ENCODE data around the gene E4F1.
A peak's percentile ranks its signal among the peaks of the same experiment; 100 is the strongest.

The E4F1 gene

GRCh38 chr16:2267913-2268666, 44.7 kb downstream of the E4F1 start, which contains the start of gene RNPS1:
TSS of gene RNPS1 (minus strand) at chr16:2268126. CDS start at chr16:2264643, 3,483 bp downstream.
- DNase-seq (ENCODE audit: low spot score in 2 of 2) (peak; percentile 94 to 99), ATAC-seq (ENCODE audit: low read depth) (peak; percentile 87)
- Mint-ChIP-seq H3K9me3 (no peaks in the 10 kb centered on the region), H3K4me1 (peaks cover 18% of the 10 kb centered on the region), H3K27ac (peak within 1 kb of the TSS; percentile 99), H3K36me3 (peaks cover 1% of the 10 kb centered on the region), H3K27me3 (no peaks in the 10 kb centered on the region), H3K4me3 (peak within 1 kb of the TSS; percentile 94)

- ATAC-seq (ENCODE audit: low read depth) (no peak), DNase-seq (ENCODE audit: low spot score in 2 of 2) (no peak)
- Mint-ChIP-seq H3K9me3 (no peaks in the 10 kb centered on the region), H3K27ac (no peak overlapping the region), H3K4me1 (peaks cover 14% of the 10 kb centered on the region), H3K27me3 (no peaks in the 10 kb centered on the region), H3K4me3 (no peak overlapping the region), H3K36me3 (no peaks in the 10 kb centered on the region)
These were observed 46.7 kb downstream of the E4F1 start for GRCh38 chr16:2270070-2270462.

- H3K27ac Mint-ChIP-seq, result no peak overlapping the region
- H3K4me1 Mint-ChIP-seq, result peaks cover 13% of the 10 kb centered on the region
- H3K36me3 Mint-ChIP-seq, result no peaks in the 10 kb centered on the region
- H3K27me3 Mint-ChIP-seq, result no peaks in the 10 kb centered on the region
- ATAC-seq (ENCODE audit: low read depth), result no peak
- no peak overlapping the region for H3K4me3 Mint-ChIP-seq
- no peak for DNase-seq (ENCODE audit: low spot score in 2 of 2)
- no peaks in the 10 kb centered on the region for H3K9me3 Mint-ChIP-seq
These were observed 47.4 kb downstream of the E4F1 start for GRCh38 chr16:2270588-2271470.

- no peak for ATAC-seq (ENCODE audit: low read depth)
- no peak for DNase-seq (ENCODE audit: low spot score in 2 of 2)
These were observed 48.6 kb downstream of the E4F1 start for GRCh38 chr16:2271848-2272461.

GRCh38 chr16:2273484-2273883, 50.1 kb downstream of the E4F1 start:
- no peak for ATAC-seq (ENCODE audit: low read depth)
- DNase-seq (ENCODE audit: low spot score in 2 of 2), result no peak
- Mint-ChIP-seq H3K4me1 (peaks cover 3% of the 10 kb centered on the region), H3K27ac (no peak overlapping the region), H3K27me3 (no peaks in the 10 kb centered on the region), H3K9me3 (no peaks in the 10 kb centered on the region), H3K36me3 (no peaks in the 10 kb centered on the region), H3K4me3 (no peak overlapping the region)

More at GRCh38 chr16:2271848-2272461, 48.6 kb downstream of the E4F1 start:
- no peaks in the 10 kb centered on the region for H3K9me3 Mint-ChIP-seq
- no peak overlapping the region for H3K4me3 Mint-ChIP-seq
- H3K4me1 Mint-ChIP-seq, result peaks cover 4% of the 10 kb centered on the region
- no peaks in the 10 kb centered on the region for H3K36me3 Mint-ChIP-seq
- no peaks in the 10 kb centered on the region for H3K27me3 Mint-ChIP-seq
- H3K27ac Mint-ChIP-seq, result no peak overlapping the region

- H3K9me3 Mint-ChIP-seq, result no peaks in the 10 kb centered on the region
- peaks cover 3% of the 10 kb centered on the region for H3K4me1 Mint-ChIP-seq
- no peaks in the 10 kb centered on the region for H3K36me3 Mint-ChIP-seq
- DNase-seq (ENCODE audit: low spot score in 2 of 2), result no peak
- no peak overlapping the region for H3K27ac Mint-ChIP-seq
- ATAC-seq (ENCODE audit: low read depth), result no peak
- H3K27me3 Mint-ChIP-seq, result no peaks in the 10 kb centered on the region
- H3K4me3 Mint-ChIP-seq, result no peak overlapping the region
These were observed 50.5 kb downstream of the E4F1 start for GRCh38 chr16:2273931-2274330.

- no peaks in the 10 kb centered on the region for H3K9me3 Mint-ChIP-seq
- no peak overlapping the region for H3K27ac Mint-ChIP-seq
- ATAC-seq (ENCODE audit: low read depth) (no peak), DNase-seq (ENCODE audit: low spot score in 2 of 2) (no peak)
- no peaks in the 10 kb centered on the region for H3K4me1 Mint-ChIP-seq
- H3K36me3 Mint-ChIP-seq, result no peaks in the 10 kb centered on the region
- no peak overlapping the region for H3K4me3 Mint-ChIP-seq
- no peaks in the 10 kb centered on the region for H3K27me3 Mint-ChIP-seq
These were observed 52.3 kb downstream of the E4F1 start for GRCh38 chr16:2275476-2276367.

- DNase-seq (ENCODE audit: low spot score in 2 of 2), result no peak
- Mint-ChIP-seq H3K27ac (no peak overlapping the region), H3K27me3 (no peaks in the 10 kb centered on the region), H3K4me3 (no peak overlapping the region), H3K36me3 (no peaks in the 10 kb centered on the region), H3K9me3 (no peaks in the 10 kb centered on the region), H3K4me1 (no peaks in the 10 kb centered on the region)
- no peak for ATAC-seq (ENCODE audit: low read depth)
These were observed 53.2 kb downstream of the E4F1 start for GRCh38 chr16:2276368-2277195.

- Mint-ChIP-seq H3K9me3 (no peaks in the 10 kb centered on the region), H3K36me3 (no peaks in the 10 kb centered on the region), H3K4me3 (no peak overlapping the region), H3K27ac (no peak overlapping the region), H3K27me3 (no peaks in the 10 kb centered on the region), H3K4me1 (no peaks in the 10 kb centered on the region)
- DNase-seq (ENCODE audit: low spot score in 2 of 2) (no peak), ATAC-seq (ENCODE audit: low read depth) (no peak)
These were observed 54.3 kb downstream of the E4F1 start for GRCh38 chr16:2277466-2278271.

GRCh38 chr16:2278272-2278608, 54.8 kb downstream of the E4F1 start:
- Mint-ChIP-seq H3K27ac (no peak overlapping the region), H3K36me3 (no peaks in the 10 kb centered on the region), H3K9me3 (no peaks in the 10 kb centered on the region), H3K27me3 (no peaks in the 10 kb centered on the region), H3K4me3 (no peak overlapping the region), H3K4me1 (no peaks in the 10 kb centered on the region)
- DNase-seq (ENCODE audit: low spot score in 2 of 2) (no peak), ATAC-seq (ENCODE audit: low read depth) (no peak)

- H3K36me3 Mint-ChIP-seq, result peaks cover 3% of the 10 kb centered on the region
- DNase-seq (ENCODE audit: low spot score in 2 of 2), result no peak
- no peak for ATAC-seq (ENCODE audit: low read depth)
- no peaks in the 10 kb centered on the region for H3K9me3 Mint-ChIP-seq
- no peak overlapping the region for H3K27ac Mint-ChIP-seq
- H3K4me1 Mint-ChIP-seq, result peaks cover 2% of the 10 kb centered on the region
- peaks cover 4% of the 10 kb centered on the region for H3K27me3 Mint-ChIP-seq
- no peak overlapping the region for H3K4me3 Mint-ChIP-seq
These were observed 55.8 kb downstream of the E4F1 start for GRCh38 chr16:2278956-2279800.

GRCh38 chr16:2280461-2280860, 57.1 kb downstream of the E4F1 start:
- DNase-seq (ENCODE audit: low spot score in 2 of 2) (no peak), ATAC-seq (ENCODE audit: low read depth) (no peak)
- peaks cover 3% of the 10 kb centered on the region for H3K36me3 Mint-ChIP-seq
- H3K4me3 Mint-ChIP-seq, result no peak overlapping the region
- no peaks in the 10 kb centered on the region for H3K9me3 Mint-ChIP-seq
- peaks cover 2% of the 10 kb centered on the region for H3K4me1 Mint-ChIP-seq
- H3K27ac Mint-ChIP-seq, result no peak overlapping the region
- H3K27me3 Mint-ChIP-seq, result peaks cover 4% of the 10 kb centered on the region

Data from memory B cell (primary cell).